NCI-H2107 treated with DMSO at 0.1 percent for 48 hours (cell line): Measurements from ENCODE around the gene TNP2.

Experiments
- DNase-seq: peaks from one replicate; lab custom pipeline; 2025; ENCODE audit not compliant: unreplicated experiment; lab: John Stamatoyannopoulos, UW

The TNP2 gene

DNA sequence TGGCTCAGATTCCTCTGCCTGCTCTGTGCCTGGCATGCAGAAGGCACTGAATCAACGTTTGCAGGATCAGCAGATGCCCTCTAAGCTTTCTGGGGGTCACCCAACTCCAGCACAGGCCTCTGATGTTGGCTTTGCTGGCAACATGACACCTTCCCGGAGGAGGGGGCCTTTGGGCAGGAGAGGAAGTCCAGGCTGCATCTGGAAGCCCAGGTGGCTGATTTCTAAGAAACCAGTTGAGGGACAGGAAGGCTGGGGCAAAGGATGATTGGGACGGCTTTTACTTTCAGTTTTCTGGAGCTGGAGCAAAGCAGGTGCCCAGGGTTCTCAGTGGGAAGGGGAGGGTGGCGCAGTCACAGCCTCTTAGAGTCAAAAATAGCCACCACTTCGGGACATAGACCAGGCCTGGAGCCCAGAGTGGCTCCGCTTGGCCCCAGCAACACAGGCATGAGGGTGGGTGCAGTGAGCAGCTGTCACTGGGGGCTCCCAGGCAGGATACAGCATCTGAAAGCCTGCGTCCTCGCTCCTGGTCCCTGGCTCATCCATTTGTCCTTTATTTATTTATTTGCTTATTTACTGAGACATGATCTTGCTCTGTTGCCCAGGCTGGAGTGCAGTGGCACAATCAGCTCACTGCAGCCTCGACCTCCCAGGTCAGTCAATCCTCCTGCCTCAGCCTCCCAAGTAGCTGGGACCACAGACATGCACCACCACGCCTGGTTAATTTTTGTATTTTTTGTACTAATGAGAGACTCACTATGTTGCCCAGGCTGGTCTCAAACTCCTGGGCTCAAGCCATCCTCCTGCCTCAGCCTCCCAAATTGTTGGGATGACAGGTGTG lies 28.3 kb downstream of the TNP2 start:
- peak; percentile 40 for DNase-seq

DNA sequence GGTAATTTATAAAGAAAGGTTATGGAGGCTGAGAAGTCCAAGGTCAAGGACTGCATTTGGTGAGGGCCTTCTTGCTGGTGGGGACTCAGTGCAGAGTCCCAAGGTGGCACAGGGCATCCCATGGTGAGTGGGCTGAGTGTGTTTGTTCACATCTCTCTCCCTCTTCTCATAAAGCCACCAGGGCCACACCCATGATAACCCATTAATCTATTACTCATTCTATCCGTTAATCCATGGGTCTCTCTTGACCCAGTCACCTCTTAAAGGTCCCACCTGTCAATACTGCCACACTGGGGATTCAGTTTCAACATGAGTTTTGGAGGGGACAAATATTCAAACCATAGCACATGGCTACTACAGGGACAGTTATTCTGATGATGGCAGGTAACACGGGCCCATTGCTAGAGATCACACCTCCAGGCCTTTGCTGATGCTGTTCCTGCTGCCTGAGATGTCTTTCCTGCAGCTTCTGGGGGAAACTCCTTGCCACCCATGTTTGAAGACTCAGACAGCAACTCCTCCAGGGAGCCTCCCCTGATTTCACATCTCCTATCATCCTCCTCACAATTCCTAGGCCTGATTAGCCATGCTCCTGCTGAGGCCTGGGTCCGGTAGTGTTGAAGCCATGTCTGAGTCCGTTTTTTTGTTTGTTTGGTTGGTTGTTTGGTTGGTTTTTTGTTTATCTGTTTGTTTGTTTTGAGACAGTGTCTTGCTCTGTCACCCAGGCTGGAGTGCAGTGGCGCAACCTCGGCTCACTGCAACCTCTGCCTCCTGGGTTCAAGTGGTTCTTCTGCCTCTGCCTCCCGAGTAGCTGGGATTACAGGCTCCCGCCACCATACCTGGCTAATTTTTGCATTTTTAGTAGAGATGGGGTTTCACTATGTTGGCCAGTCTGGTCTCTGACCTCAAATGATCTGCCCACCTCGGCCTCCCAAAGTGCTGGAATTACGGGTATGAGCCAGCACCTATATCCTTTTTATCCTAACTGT lies 29.2 kb downstream of the TNP2 start:
- DNase-seq: no peak

DNA sequence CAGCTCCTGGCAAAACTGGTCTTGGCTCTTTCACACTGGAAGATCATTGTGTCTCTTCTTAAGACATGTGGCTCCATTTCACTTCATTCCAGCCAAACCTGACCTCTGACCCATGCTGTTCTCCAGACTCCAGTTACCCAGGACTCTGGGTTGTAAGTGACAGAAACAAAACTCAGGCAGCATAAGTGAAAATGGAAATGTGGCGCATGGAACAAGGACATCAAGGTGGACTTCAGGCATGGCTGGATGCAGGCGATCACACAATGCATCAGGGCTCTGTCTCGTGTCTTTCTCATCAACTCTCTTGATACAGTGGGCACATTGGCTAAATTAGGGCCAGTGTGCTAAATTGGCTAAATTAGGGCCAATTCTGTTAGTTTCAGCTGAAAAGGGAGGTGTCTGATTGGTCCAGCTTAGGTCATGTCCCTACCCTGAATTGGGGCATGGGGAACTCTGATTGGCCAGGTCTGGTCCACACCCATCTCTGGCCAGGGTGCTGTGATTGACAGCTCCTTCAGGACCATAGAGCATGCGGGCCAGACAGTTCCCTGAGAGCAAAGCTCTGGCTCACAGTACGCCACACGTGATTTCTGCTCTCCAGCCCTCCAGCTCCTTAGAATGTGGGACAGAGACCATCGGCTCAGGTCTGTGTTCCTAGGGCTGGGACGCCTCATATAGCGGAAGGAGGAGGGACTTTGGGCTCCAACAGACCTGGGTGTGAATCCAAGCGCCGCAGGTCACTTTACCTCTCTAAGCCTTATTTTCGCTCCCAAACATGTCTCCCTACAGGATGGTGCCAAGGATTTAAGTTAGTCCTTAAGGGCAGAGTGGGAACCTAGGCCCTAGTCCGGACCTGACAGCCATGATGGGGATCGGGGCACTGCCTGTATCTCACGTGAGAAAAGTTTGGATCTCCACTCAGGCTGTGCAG lies 30.6 kb downstream of the TNP2 start:
- no peak for DNase-seq

DNA sequence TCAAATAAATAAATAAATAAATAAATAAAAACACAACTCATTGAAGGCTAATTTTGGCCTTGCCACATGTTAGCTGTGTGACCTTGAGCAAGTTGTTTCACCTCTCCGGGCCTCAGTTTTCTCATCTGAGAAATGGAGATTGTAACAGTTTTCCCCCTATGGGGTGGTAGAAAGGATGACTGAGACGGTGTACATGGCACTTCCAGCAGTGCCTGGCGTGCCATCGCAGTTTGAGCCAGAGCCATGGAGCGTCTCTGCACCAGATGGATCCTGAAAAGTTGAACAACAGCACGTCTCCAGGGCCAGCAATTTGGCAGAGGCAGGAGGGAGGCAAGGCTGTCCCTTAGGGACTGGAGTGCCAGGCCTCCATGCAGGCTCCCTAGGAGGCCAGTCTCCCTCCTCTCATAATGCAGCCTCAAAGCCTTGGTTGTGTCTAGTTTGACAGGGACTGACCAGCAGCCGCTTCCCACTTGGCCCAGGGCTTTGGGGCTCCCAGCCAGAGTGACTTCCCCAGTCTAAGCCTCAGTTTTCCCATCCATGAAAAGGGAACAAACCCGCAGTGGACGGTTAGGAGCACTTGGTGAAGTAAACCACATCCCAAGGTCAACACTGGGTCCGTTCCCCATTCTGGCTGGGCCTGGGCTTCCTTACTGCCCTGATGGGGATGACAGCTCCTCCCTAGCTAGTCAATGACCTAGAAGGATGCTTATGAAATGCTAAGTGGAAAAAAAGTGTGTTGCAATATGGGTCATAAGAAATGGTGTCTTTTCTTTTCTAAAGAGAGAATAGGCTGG lies 32.5 kb downstream of the TNP2 start:
- DNase-seq: no peak

DNA sequence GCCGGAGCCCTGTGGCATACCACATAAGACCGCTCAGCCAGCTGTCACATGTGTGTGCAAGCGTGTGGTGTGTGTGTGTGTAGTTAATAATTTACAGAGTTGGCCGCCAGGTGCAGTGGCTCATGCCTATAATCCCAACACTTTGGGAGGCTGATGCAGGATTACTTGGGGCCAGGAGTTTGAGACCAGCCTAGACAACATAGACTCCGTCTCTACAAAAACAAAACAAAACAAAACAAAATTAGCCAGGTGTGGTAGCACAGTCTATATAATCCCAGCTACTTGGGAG lies 33.5 kb downstream of the TNP2 start:
- no peak for DNase-seq

DNA sequence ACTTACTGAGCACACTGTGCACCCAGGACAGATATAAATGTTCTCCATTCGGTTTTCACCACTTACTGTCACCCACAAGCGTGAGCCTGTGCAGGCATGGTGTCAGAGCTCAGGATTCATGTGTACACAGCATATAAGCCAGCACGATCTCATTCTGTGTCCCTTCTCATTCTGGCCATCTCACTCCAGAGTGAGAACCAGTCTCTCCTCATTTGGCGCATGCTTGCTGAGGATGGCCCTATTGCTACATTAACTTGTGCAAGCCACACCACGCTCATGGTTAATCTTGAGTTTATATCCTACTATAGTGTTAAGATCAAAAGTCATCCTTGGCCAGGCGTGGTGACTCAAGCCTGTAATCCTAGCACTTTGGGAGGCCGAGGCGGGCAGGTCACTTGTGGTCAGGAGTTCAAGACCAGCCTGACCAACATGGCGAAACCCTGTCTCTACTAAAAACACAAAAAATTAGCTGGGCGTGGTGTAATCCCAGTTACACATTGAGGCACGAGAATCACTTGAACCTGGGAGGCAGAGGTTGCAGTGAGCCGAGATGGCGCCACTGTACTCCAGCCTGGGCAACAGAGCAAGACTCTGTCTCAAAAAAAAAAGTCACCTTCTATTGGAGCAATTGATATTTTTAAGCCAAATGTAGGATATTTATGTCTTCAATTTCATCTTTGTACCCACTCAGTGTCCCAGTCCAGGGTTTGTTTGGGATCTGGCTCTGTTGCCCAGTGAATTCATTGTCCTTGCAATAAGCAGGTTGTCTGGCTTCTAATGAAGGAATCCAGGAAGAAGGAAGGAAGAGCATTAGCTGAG lies 34.0 kb downstream of the TNP2 start:
- DNase-seq: no peak

DNA sequence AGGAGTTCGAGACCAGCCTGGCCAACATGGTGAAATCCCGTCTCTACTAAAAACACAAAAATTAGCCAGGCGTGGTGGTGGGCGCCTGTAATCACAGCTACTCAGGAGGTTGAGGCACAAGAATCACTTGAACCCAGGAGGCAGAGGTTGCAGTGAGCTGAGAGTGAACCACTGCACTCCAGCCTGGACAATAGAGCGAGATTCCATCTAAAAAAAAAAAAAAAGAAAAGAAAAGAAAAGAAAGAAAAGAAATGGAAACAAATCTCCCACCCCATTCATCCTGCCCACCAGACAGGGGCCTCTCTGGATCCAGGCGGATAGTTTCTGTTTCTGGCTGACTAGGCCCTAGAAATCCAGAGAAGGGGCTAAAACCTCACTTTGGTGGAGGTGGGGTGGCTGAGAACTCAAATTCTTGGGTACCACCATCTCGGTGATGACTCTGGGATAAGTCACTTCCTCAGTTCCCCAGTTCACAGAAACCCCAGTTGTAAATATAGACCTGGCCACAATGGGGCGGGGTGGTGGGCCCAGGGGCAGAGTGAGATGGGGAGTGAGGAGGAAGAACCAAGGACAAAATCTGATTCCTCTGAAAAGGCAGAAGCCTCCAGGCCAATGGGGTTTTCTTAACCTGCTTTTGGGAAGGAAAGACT lies 35.3 kb downstream of the TNP2 start:
- DNase-seq: no peak

DNA sequence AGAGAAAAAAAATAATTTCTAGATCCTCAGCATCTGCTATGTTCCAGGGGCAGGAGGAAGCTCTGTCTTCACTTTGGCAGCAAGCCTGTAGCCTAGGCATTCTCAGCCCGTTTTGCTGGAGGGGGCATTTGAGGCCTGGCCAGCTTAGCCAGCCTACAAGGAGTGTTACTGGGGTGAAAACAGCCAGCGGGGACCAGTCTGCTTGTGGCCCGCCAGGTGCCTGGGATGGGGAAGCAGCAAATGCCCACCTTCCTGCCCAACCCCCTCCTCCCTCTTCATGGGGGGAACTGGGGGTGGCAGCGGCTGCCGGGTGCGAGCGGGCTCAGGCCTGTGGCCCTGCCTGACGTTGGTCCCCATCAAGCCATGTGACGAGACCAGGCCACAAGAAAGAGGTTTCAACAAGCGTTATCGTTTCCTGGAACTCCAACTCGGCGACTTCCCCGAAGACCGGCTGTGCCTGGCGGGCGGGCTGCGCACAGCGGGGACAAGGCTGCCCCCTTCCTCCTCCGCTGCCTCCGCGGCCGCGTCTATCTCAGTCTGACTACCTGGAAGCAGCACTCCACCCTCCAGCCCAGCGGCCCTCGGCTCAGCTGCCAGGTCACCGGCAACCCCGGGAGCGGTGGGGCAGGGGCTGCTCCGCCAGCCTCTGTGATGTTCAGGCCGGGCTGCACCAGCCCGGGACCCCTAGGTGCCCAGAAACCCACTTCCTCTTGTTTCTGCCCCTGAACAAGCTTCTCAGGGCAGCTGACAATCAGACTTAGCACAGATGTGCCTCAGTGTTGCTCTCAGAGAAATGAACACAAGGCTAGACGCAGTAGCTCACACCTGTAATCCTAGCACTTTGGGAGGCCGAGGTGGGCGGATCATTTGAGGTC lies 36.0 kb downstream of the TNP2 start:
- no peak for DNase-seq

DNA sequence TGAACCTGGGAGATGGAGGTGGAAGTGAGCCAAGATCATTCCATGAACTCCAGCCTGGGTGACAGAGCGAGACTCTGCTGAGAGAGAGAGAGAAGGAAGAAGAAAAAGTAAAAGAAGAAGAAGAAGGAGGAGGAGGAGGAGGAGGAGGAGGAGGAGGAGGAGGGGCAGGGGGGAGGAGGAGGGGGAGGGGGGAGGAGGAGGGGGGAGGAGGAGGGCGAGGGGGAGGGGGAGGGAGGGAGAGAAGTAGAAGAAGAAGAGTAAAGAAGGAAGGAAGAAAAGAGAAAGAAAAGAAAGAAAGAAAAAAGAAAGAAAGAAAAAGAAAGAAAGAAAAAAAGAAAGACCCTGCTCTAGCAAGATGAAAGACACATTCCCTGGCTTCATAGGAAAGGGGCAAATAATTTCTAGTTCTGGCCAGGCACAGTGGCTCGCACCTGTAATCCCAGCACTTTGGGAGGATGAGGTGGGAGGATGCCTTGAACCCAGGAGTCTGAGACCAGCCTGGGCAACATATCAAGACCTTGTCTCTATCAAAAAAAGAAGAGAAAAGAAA lies 36.7 kb downstream of the TNP2 start:
- no peak for DNase-seq

DNA sequence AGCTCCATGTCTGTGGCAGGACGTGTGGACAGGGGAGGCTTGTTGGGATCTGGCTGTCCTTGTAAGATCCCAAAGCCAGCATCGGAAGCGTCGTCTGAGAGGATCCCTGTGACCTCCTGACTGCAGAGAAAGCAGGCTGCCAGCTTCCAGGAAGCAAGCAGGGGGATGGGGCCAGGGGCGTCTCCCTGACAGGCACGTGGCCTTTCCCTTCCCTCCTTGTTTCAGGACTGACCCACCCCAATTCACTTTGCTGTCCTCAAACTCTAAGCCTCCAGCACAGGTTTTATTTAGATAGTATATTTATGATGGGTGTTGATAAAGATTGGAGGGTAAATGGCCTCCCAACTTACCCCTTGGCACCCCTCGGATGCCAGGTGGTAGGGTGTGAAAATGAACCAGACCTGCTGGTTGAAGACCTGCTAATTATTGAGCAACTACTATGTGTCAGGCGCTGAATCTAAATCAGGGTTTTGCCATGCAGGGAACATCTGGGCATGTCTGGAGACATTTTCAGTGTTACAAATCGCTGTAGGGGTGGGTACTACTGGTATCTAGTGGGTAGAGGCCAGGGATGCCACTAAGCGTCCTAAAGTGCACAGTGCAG lies 37.7 kb downstream of the TNP2 start:
- no peak for DNase-seq

DNA sequence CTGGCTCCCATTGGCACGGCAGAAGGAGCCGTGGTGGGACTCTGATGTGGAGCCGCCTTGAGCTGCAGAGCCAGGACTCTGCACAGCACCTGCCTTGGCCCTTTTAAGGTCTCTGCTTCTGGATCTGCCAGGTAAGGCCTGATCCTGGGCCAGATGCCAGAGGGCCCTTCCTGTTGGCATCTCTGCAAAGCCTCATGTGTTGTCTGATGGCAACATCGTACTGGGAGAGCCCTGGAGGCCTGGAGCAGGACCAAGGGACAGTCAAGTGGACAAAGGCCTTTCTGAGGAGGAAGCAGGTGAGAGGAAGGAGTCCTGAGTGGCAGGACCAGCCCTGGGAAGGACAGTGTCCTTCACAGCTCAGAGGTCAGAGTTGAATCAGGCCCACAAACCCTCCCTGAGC lies 39.2 kb downstream of the TNP2 start:
- DNase-seq: no peak

DNA sequence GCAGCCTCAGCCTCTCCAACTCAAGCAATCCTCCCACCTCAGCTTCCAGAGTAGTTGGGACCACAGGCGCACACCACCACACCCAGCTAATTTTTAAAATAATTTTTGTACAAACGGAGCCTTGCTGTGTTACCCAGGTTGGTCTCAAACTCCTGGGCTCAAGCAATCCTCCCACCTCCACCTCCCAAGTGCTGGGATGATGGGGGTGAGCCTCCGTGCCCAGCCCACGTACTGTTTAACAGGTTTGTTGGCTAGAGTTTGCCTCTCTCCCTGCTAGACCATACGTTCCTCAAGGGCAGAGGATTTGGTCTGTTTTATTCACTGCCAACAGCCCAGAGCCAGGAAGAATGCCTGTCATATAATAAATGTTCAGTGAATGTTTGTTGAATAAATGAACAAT lies 39.7 kb downstream of the TNP2 start:
- no peak for DNase-seq

DNA sequence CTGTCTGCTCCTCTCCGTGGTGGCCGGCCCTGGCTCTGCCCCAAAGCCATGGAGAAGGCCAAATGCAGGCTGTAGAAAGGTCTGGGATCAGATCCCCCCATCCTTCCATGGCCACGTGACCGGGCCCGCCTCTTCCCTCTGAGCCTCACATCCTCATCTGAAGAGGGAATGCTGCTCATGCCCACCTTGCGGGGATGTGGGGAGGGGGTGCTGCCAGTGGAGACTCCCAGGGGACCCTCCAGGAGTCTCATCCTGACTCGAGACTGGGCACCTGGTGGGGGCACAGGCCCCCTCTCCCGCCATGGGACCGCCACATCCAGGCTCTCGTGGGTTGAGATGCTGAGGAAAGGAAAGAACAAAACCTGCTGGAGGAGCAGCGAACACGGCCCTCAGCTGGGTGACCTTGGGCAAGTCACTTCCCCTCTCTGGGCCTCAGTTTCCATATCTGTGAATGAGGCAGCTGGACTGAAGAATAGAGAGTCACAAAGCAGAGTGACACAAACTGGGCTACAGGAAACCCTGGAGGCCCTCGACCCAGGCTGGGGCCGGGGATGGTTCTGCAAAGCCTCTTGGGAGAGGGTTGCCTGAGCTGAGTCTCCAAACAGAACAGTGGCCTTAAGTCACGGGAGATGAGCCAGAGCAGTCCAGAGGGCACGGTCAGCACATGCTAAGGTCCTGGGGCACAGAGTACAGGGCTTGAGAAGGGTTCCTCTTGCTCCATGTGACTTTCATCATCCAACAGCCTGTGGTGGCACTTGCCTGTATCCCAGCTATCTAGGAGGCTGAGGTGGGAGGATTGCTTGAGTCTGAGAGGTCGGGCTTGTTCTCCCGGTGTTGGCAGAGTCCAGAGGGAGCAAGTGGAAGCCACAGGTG lies 43.2 kb downstream of the TNP2 start:
- no peak for DNase-seq

DNA sequence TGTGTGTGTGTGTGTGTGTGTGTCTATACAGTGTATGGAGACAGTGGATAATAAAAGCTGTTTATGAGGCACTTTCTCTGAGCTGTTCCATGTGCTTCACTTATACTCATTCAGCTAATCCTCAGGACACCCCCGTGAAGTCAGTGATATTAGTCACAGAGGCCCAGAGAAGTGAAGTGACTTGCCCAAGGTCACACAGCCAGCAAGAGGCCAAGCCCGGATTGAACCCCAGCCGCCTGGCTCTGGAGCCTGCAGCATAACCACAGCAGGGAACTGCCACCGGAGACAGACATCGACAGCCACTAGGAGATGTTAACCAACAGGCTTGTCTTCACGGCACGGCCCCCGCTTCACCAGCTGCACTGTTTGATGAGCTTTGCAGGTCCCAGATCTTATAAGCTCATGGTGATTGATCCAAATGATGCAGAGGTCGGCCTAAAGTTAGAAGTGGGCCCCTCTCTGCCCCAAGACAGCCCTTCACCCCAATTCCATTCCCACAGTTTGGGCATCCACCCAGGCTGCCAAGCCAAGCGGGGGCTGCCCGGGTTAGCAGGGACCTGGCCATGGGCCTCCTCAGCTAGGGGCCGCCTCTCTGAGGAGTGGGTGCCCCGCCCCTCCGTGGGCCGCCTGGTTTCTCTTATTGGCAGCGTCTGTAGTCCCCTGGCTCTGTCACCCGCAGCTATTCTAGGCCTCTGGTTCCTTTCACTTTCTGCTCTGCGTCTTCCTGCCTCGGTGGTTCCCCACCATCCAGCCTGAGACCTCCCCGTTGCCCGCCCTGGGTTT lies 44.0 kb downstream of the TNP2 start:
- no peak for DNase-seq

DNA sequence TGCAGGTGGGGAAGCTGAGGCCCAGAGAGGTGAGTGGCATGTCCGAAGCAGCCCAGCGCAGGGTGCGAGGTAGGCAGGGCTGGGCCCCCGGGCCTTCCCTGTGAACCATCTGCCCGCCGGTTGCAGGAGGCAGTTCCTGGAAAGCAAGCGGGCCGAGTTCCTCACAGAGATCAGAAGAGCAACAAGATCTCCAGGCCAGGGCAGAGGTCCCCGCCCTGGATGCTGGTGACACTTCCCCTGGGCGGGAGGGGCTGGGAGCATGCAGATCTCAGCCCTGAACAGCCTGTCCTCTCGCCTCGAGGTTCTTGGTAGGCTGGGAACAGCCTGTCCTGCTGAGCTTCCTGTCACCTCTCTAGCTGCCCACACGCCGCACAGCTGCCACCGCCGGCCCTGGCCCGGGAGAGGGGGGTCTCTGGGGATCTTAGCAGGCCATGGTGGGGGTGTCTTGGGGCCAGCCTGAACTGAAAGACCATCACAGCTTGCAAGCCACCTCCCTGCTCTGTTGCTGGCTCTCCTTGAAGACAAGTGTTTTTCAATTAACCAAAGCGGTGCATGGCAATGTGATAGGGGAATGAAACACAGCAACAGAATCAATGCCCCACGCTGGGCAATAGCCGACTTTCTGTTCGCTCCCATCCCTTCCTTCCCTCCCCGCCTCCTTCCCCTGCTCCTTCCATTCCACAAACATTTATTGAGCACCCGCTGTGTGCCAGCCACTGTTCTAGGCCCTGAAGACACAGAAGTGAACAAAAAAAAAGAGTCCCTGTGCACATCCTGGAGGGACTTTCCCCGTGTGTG lies 44.8 kb downstream of the TNP2 start:
- no peak for DNase-seq
